22Rv1 (cell line): ENCODE measurements around the gene LYPD3.
A peak's percentile ranks its signal among the peaks of the same experiment; 100 is the strongest.
"Not testable (repeated sequence)": the region's sequence is repeated elsewhere in the genome, so short reads cannot be mapped to it uniquely, and the experiment has no call there.

Experiments used
- H3K27ac ChIP-seq: fragments of 450-650 bp; 2 replicates; pipeline ENCODE4 v1.5.1; 2017
- ZFX ChIP-seq: fragments of 450-650 bp; IDR thresholded peaks from 2 replicates; pipeline ENCODE4 v1.6.1; 2017; ENCODE audit warnings: antibody characterized with exemption, borderline replicate concordance
- TF ChIP-seq, protein P1 (sequence below): fragments of 450-650 bp; IDR thresholded peaks from 2 replicates; pipeline ENCODE4 v1.5.1; 2017; ENCODE audit warnings: mild to moderate bottlenecking

Gene LYPD3

DNA sequence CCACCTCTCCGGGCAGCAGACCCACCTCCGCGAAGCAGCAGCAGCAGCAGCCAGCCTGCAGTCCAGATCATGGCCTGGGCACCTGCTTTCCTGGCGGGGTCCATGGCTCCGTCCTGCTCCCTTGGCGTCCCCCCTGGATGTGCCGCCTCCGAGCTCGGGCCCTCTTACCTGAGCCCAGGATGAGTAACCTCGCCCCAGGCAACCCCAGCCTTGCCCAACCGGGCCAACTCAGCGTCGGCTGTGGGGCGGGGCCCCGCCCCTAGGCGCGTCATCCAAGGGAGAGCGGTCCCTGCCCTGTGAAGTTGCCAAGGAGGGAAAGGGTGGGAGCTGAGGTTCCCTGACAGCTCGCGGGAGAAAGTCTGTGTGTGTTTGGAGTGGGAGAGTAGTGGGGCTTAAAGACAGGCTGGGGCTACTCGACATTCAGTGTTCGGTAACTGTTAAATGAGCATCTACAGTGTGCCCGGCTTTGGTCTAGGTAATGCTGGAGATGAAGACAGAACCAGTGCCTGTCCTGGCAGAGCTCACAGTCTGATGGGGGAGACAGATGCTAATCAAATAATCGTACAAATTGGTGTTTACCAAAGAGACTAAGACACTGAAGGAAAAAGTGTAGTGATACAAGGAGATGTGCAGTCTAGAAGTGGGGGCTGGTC, at the start of gene LYPD3:
Gene LYPD3 (minus strand): TSS at position 141 of the 653 bp plus-strand sequence. CDS start 37 bp downstream, at position 104.
- peak within 1 kb of the TSS; percentile 71 for H3K27ac ChIP-seq
- no peak for TF ChIP-seq ZFX
- TF ChIP-seq, protein P1, sequence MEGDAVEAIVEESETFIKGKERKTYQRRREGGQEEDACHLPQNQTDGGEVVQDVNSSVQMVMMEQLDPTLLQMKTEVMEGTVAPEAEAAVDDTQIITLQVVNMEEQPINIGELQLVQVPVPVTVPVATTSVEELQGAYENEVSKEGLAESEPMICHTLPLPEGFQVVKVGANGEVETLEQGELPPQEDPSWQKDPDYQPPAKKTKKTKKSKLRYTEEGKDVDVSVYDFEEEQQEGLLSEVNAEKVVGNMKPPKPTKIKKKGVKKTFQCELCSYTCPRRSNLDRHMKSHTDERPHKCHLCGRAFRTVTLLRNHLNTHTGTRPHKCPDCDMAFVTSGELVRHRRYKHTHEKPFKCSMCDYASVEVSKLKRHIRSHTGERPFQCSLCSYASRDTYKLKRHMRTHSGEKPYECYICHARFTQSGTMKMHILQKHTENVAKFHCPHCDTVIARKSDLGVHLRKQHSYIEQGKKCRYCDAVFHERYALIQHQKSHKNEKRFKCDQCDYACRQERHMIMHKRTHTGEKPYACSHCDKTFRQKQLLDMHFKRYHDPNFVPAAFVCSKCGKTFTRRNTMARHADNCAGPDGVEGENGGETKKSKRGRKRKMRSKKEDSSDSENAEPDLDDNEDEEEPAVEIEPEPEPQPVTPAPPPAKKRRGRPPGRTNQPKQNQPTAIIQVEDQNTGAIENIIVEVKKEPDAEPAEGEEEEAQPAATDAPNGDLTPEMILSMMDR: no peak

DNA sequence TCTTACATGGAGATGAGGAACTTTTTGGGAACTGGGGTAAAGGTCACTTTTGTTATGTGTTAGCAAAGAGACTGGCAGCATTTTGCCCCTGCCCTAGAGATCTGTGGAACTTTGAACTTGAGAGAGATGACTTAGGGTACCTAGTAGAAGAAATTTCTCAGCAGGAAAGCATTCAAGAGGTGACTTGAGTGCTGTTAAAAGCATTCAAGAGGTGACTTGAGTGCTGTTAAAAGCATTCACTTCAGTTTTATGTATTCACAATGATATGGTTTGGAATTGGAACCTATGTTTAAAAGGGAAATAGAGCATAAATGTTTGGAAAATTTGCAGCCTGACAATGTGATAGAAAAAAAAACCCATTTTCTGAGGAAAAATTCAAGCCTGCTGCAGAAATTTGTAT, 47.0 kb upstream of the LYPD3 start:
- H3K27ac ChIP-seq: not testable (repeated sequence)

DNA sequence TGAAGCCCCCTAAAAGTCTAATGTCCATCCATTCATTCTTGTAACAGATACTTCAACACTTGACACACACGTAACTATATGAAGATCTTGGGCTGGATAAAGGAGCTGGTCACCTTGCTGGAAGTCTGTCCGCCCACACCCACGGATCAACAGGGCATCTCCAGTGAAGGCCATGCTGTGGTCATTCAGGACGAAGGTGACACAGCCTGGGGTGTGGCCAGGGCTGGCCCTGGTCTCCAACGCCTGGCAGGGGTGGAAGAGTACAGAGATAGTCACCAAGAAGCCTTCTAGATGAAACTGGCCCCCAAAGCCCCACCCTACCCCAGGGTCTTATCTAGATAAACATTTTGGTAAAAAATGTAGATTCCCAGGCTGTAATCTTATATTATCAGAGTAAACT, 45.9 kb upstream of the LYPD3 start:
- H3K27ac ChIP-seq: no peak overlapping the region
- no peak for TF ChIP-seq ZFX
- TF ChIP-seq, protein P1: no peak

DNA sequence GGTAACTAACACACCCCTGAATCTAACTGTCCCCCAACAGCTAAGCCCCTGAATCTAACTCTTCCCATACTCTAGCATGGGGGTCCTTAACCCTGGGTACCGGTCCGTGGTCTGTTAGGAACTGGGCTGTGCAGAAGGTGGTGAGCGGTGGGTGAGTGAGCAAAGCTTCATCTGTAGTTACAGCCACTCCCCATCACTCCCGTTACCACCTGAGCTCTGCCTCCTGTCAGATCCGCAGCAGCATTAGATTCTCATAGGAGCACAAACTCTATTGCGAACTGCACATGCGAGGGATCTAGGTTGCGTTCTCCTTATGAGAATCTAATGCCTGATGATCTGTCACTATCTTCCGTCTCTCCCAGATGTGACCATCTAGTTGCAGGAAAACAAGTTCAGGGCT, 45.3 kb upstream of the LYPD3 start:
- TF ChIP-seq, protein P1: no peak
- no peak for TF ChIP-seq ZFX
- H3K27ac ChIP-seq: no peak overlapping the region

DNA sequence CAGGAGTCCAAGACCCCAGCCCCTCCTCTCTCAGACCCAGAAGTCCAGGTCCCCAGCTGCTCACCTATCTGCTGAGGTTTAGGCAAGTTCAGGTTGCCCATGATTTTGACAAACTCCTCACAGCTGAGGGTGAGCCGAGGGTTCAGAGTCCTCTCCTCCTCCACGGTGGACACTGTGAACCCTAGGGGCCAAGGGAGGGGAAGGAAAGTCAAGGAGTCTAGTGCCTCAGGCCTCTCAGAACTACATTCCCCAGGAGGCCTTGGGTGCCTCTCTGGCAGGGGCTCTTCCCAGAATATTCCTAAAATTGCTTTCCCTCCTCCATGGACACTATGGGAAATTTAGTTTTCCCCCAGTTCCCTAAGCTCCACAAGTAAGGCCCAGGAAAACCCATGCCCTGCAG, 42.5 kb upstream of the LYPD3 start:
- no peak for TF ChIP-seq ZFX
- TF ChIP-seq, protein P1: no peak
- H3K27ac ChIP-seq: no peak overlapping the region

DNA sequence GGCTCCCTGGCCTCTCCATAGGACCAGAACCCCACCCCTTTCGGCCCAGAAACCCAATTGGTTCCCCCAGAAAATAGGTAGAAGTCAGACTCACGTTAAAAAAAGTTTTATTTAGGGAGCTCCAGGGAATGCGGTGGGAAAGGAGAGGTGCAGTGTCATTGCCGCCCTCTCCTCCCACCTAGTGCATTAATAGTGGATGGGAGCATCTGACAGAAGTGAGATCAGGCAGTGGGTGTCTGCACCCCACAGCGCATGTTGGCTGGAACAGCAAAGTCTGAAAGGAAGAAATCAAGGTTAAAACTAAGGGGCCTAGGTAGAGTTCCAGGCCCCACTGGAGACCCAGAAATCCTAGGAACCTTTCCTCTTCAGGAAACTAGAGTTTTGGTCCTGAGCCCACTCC, 41.2 kb upstream of the LYPD3 start:
- no peak overlapping the region for H3K27ac ChIP-seq
- no peak for TF ChIP-seq ZFX
- TF ChIP-seq, protein P1: no peak

DNA sequence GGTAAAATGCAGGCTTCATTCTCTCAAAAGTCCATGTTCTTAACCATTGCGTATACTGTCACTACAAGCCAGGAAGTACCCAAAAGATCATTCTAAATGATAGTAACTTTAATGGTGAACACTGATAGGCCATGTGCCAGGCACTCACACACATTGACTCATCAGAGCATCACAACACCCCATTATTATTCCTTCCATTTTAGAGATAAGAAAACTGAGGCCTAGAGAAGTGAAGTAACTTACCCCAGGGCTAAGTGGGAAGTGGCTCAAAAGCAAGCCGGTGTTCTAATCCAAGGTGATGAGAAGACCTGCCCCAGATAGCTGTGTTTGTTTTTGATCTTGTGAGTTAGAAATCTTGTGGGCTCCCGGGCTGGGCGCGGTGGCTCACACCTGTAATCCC, 40.5 kb upstream of the LYPD3 start:
- TF ChIP-seq ZFX: no peak
- TF ChIP-seq, protein P1: no peak
- no peak overlapping the region for H3K27ac ChIP-seq

DNA sequence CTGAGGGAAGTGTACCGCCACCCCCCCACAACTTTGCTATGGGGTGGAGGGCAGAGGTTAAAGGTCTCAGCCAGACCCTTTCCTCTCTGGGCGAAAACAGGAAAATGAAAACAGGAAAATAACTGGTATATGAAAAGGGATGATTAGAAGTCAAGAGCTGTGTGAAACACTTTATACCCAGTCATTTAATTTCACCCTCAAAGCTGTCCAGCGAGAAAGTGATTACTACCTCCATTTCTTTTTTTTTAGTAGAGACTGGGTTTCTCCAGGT, 39.7 kb upstream of the LYPD3 start:
- no peak for TF ChIP-seq ZFX
- TF ChIP-seq, protein P1: no peak
- H3K27ac ChIP-seq: peak overlapping the region; percentile 68
